Measurements from ENCODE around the gene SVIL. TPM values are rescaled to one million over a fixed set of nuclear protein-coding genes. Genes with fewer than 3 reads are reported as not detected.
"Not testable (repeated sequence)": the region's sequence is repeated elsewhere in the genome, so short reads cannot be mapped to it uniquely, and the experiment has no call there.

Gene SVIL
- polyA plus RNA-seq, 3 donors: 5.7 to 34.6 (median 16.2) TPM

DNA sequence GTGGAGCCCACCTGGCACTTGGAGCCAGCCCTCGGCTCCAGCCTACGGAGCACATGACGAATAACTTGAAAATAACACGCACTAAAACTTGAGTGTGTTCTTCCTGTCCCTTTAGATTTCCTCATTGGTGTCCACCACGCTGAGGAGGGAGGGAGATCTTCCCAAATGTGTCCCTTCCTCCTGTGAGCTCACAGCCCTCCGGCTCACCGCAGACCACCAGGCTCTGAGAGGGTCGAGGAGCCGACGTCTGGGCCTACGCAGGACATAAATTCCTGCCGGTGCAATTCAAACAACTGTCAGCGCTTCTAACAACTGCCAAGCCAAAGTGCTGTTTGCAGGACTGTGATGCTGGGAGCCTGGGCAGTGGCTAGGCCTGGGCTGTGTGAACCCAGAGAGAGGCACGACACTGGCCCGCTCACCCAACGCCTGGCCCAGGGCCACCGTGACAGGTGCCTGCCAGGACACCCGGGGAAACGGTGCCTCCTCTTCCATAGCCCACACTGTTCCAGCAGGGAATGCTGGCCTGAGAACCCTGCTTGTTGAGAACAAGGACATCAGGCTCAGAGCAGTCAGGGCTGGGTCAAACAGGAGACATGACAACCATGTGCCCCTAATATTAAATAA, 118.3 kb downstream of the SVIL start:
- not testable (repeated sequence) for H3K27ac ChIP-seq (ENCODE audit: low read depth, low read length)
- 78 to 86% (median 81%) methylated on average over 19 of the region's 19 CpGs for WGBS, 3 donors

GRCh38 chr10:29515879-29516278, 118.9 kb downstream of the SVIL start:
- H3K27ac ChIP-seq (ENCODE audit: low read depth, low read length): not testable (repeated sequence)
- WGBS, 3 donors: 85 to 91% (median 86%) methylated on average over 12 of the region's 12 CpGs

DNA sequence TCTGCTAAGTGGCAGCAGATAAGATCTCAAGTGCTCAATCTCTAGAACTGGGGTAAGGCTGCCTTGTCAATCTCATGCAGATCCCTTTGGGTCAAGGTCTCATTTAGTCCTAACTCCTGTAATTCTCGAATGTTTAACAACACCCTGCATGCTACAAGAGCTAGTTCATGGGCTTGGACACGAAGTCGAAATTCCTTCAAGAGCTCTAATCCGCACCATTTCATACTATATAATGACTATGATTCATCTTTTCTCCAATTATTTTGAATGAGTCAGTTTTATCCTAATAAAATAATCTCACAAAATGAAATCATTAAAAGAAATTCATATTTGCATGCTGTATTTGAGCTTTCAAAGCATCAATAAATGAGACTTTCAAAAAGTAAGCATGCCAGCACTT, 119.7 kb downstream of the SVIL start:
- WGBS, 3 donors: 78 to 87% (median 82%) methylated on average over 4 of the region's 4 CpGs
- not testable (repeated sequence) for H3K27ac ChIP-seq (ENCODE audit: low read depth, low read length)

DNA sequence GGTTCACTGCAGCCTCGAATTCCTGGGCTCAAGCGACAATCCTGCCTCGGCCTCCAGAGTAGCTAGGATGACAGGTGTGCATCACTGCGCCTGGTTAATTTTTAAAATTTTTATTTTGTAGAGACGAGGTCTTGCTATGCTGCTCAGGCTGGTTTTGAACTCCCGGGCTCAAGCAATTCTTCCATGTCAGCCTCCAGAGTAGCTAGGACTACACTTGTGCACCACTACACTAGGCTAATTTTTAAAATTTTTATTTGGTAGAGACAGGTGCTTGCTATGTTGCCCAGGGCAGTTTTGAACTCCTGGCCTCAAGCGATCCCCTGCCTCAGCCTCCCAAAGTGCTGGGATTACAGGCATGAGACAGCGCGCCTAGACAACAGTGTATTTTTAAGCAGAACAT, 120.5 kb downstream of the SVIL start:
- WGBS, 3 donors: 89 to 96% (median 90%) methylated on average over 9 of the region's 9 CpGs
- H3K27ac ChIP-seq (ENCODE audit: low read depth, low read length): no peak overlapping the region

DNA sequence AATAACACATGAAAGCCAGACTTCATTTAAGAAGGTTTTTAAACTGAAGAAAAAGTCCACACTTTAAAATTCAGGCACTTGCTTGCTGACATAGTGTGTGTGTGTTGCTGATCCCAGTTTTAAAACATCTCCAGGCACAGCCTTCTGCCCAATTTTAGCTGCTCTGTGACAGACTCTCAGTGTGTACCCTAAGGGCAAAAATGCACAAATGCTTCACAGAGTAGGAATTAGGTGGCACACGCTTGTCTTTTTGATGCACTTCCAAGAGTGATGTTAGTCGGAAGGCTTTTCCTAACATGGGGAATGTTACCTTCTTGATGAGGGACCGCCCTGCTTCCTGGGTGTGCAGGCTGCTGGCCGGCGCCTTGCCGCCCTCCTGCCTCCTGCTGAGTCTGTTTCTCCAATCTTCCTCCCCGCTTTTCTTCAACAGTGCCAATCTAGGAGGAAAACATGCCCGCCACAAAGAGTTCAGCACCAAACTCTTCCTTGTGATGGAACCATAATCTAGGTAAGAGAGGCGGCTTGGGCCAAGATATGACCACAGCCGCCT, 122.3 kb downstream of the SVIL start:
- 97 to 98% (median 97%) methylated on average over 10 of the region's 10 CpGs for WGBS, 3 donors
- no peak overlapping the region for H3K27ac ChIP-seq (ENCODE audit: low read depth, low read length)

DNA sequence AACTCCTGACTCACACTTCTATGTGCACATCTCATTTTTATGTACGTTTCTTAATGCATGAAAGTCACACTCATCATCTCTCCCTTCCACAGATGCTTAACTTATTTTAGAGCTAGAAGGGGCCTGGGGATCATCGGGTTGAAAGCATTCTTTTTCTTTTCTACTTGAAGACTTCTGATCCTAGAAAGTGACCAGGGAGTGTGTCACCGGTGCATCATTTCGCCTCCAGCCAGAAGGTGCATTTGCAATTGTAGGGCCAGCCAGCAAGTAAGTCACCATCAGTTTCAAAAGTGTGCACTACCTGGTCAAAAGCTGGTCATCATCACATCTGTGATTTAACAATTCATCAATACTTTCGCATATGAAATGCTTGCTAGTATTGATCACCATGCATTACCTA, 123.0 kb downstream of the SVIL start:
- 88 to 93% (median 91%) methylated on average over 5 of the region's 5 CpGs for WGBS, 3 donors
- not testable (repeated sequence) for H3K27ac ChIP-seq (ENCODE audit: low read depth, low read length)

DNA sequence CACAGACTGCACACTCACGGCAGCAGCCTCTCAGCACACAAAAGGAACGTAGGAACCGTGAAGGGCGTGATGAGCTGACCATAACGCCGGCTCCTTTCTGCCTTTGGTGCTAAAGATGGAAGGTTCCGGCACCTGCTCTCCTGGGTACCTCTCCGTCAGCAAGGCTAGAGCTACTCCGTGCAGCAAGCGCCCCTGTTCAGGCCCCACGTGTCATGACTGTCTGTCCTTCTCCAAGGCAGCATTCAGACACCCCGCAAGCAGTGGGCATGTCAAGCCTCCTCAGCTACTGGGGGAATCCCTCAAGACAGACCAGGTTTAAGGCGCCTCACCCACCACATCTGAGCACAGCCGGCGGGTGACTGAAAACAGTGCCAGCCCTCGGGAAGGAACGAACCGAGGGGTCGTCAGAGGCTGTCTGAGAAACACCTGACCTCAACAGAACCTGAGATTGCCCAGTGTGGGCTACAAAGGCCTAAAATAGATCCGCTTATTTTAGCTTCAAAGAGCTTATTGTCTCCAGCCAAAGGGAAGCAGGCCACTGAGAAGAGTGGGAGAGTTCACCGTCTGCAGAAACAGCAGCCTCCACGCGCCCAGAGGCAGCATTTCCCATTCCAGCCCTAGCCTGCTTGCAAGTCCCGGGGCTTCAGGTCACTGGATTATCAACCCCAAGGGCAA, 124.2 kb downstream of the SVIL start:
- not testable (repeated sequence) for H3K27ac ChIP-seq (ENCODE audit: low read depth, low read length)
- WGBS, 3 donors: 92 to 97% (median 96%) methylated on average over 8 to 13 of the region's 24 CpGs

- H3K27ac ChIP-seq (ENCODE audit: low read depth, low read length): no peak overlapping the region
- WGBS, 3 donors: 88 to 90% (median 89%) methylated on average over 13 of the region's 13 CpGs
Measured at GRCh38 chr10:29508554-29509244, 126.1 kb downstream of the SVIL start.

- WGBS, 3 donors: 68 to 94% (median 70%) methylated on average over 2 of the region's 4 CpGs
- H3K27ac ChIP-seq (ENCODE audit: low read depth, low read length): not testable (repeated sequence)
Measured at GRCh38 chr10:29507750-29508149, 127.0 kb downstream of the SVIL start.

GRCh38 chr10:29506324-29506921, 128.3 kb downstream of the SVIL start:
- not testable (repeated sequence) for H3K27ac ChIP-seq (ENCODE audit: low read depth, low read length)
- WGBS, 3 donors: 86 to 96% (median 92%) methylated on average over 8 of the region's 11 CpGs

- H3K27ac ChIP-seq (ENCODE audit: low read depth, low read length): no peak overlapping the region
- 83 to 92% (median 87%) methylated on average over 1 of the region's 1 CpG for WGBS, 3 donors
Measured at GRCh38 chr10:29502351-29502750, 132.4 kb downstream of the SVIL start.

- H3K27ac ChIP-seq (ENCODE audit: low read depth, low read length): no peak overlapping the region
- 85 to 88% (median 87%) methylated on average over 7 of the region's 7 CpGs for WGBS, 3 donors
Measured at GRCh38 chr10:29501692-29502091, 133.1 kb downstream of the SVIL start.

DNA sequence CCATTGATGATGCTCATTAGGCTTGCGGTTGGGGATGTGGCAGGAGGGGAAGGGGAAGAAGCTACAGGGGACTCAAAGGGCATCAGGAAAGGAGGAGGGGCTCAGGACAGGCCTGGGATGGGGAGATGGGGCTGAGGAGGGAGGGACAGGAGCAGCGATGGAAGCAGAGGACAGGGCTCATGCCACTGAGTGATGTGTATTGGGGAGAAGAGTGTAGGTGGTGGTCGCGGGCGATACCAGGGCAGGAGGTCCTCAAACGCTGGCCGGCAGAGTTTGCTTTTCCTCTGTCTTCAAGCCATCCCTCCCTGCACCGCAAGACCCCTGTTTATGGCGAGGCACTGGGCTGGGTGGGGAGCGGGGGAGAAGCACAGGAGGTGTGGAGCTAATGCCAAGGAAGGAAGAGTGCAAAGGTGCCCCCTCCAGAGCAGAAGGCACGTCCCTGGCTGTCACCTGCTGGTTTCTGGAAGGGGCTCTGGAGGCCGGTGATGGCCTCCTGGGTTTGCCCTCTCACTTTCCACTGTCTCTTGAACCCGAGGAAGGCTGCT, 134.7 kb downstream of the SVIL start:
- 87 to 95% (median 91%) methylated on average over 13 of the region's 13 CpGs for WGBS, 3 donors
- H3K27ac ChIP-seq (ENCODE audit: low read depth, low read length): no peak overlapping the region

- H3K27ac ChIP-seq (ENCODE audit: low read depth, low read length): no peak overlapping the region
- 30 to 36% (median 35%) methylated on average over 14 of the region's 14 CpGs for WGBS, 3 donors
Measured at GRCh38 chr10:29496341-29497162, 138.2 kb downstream of the SVIL start.

DNA sequence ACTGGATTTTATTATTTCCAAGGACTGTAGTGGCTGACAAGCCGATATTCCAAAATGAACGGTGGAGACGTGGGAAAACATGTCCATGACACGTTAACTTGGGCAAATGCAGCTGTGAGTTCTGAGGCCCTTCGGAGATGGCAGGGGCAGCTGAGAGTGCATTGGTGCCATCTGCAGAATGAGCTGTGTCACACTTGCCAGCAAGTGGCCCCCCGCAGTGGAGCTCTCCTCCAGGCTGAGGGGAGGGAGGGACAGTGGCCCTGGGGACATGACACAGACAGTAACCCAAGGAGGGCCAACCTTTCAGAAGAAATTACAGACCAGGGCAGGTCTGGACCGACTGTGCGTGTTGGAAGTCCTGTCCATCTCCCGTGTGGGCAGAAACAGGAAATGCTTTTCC, 139.4 kb downstream of the SVIL start:
- no peak overlapping the region for H3K27ac ChIP-seq (ENCODE audit: low read depth, low read length)
- 75 to 84% (median 80%) methylated on average over 9 of the region's 9 CpGs for WGBS, 3 donors

GRCh38 chr10:29493697-29494096, 141.1 kb downstream of the SVIL start:
- 81 to 98% (median 97%) methylated on average over 6 of the region's 6 CpGs for WGBS, 3 donors
- H3K27ac ChIP-seq (ENCODE audit: low read depth, low read length): no peak overlapping the region

- WGBS, 3 donors: 93 to 99% (median 94%) methylated on average over 11 of the region's 11 CpGs
- no peak overlapping the region for H3K27ac ChIP-seq (ENCODE audit: low read depth, low read length)
Measured at GRCh38 chr10:29492774-29493173, 142.0 kb downstream of the SVIL start.

DNA sequence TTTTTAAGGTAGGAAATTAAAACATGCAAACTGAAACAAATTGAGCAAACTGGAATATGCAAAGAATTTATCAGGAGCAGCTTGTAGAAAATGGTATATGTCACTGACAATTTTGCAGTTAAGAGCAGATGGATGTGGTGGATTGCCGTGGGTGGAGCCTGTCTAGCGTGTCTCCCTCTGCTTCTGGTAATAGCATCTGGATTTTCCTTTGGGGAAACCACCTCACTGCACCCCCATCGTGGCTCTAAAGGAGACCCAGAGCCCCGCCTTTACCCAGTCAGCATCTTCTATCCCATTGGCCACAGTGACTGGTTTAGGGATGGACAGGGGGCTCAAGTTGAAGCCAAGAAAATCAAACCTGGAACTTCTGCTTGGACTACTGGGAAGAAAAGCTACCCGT, 142.9 kb downstream of the SVIL start:
- WGBS, 3 donors: 88 to 90% (median 88%) methylated on average over 5 of the region's 5 CpGs
- no peak overlapping the region for H3K27ac ChIP-seq (ENCODE audit: low read depth, low read length)
